Activated T-cell treated with anti-CD3 and anti-CD28 coated beads for 24 hours (primary cell): ENCODE results near the gene CCL7.

Experiments used
- DNase-seq: peaks from one replicate; pipeline ENCODE4 v3.0.0-alpha.2; 2020; ENCODE audit warnings: low read depth

CCL7 gene

GRCh38 chr17:34287875-34288274 lies 17.9 kb downstream of the CCL7 start:
- DNase-seq, result no peak

DNA sequence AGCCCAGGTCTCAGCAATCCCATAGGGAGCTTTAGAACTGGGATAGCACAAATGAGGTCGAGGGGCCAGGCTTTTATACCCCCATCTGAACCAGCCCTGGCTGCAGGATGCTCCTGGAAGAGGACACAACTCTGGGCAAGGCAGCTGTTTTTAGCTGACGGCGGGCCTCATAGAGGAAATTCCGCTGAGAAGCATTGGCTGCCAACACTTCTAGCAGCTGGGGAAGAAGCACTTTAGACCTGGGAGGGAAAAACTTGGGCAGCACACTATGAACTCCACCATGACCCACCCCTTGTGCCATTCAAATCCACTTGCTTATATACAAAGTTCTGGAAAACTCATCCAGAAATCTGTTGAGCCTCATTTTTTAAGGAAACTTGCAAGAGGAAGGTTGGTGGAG lies 20.6 kb downstream of the CCL7 start:
- no peak for DNase-seq

DNA sequence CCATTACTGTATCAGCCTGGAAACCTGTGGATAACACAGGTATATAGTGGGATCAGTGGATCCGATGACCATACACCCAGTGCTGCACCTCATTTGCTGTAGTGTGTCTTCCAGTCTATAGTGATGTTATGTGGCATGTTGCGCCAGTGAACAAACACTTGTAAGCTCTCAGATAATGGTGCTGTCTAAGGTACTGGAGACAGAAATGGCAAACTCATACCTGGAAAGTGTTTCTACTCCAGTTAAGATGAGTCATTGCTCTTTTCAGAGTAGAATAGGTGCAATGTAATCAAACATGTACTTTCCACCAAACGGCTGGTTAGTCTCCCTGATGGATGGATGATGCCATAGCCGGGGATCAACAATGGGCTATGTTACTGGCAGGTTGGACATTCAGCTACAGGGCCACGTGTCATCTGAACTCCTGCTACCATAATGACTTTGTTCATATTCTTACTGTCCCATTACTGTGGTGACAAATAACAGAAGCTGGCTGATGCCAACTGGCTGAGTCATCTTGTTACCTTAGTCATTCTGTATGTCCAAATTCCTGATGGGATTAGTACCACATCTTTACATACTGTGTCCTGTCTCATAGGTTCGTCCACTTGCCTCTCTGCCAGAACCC lies 21.8 kb downstream of the CCL7 start:
- DNase-seq, result no peak

- no peak for DNase-seq
Observed at GRCh38 chr17:34299027-34299426, 29.0 kb downstream of the CCL7 start.

GRCh38 chr17:34299956-34300577 lies 30.0 kb downstream of the CCL7 start:
- DNase-seq, result no peak

GRCh38 chr17:34300652-34301370 lies 30.8 kb downstream of the CCL7 start:
- no peak for DNase-seq

DNA sequence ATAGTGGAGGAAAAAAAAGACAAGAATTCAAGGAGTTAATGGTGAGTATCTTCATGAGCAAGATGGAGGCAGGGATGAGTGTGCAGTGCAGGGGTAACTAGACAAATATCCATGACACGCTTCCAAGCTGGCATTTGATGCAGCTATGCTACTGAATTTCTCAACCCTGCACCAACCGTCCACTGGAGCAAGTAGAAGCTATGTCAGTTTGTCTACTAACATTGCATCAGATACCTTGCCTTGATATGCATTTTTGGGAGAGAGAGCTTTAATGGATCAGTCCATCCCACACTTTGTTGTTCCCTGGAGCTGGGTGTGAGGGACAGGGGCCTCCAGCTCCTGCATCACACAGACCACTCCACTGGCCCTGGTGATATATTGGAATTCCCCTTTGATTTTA lies 32.0 kb downstream of the CCL7 start:
- DNase-seq, result no peak

DNA sequence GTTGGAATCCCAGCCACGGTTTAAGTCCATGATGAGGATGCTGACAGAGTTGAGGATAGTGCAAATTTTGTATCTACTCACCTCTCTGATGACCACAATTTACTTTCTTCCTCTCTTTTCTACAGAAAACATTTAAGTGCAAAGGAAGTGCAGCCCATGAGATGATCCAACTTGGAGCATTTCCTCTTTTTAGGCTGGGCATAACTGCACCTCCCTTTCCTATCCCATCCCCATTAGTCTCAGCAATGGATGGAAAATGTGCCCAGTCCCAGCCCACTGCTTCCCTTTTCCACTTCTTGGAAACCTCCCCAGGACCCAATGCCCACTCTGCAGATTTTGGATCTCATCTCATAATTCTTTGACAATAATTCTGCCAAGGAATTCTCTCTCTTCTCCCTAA lies 32.6 kb downstream of the CCL7 start:
- no peak for DNase-seq

- DNase-seq, result no peak
Observed at GRCh38 chr17:34303606-34304005, 33.6 kb downstream of the CCL7 start.

- no peak for DNase-seq
Observed at GRCh38 chr17:34305061-34305460, 35.0 kb downstream of the CCL7 start.

GRCh38 chr17:34305606-34306005 lies 35.6 kb downstream of the CCL7 start:
- no peak for DNase-seq

DNA sequence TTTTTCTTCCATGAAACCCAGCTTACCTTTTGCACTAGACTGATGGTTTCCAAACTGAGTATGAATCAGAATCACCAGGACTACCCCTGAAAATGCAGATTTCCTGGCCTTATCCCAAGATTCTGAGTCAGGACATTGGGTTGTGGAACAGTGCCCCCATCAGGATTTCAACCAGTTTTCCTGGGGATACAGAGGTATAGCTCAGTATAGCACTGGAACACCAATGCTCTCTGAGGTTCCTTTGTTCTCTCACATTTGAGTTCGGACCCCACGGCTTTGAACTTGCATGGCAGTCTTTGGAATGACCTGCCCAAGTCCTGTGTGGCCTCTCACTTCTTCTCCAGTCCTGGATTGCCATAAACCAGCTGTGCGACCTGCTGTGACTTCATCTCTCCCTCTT lies 36.4 kb downstream of the CCL7 start:
- no peak for DNase-seq

DNA sequence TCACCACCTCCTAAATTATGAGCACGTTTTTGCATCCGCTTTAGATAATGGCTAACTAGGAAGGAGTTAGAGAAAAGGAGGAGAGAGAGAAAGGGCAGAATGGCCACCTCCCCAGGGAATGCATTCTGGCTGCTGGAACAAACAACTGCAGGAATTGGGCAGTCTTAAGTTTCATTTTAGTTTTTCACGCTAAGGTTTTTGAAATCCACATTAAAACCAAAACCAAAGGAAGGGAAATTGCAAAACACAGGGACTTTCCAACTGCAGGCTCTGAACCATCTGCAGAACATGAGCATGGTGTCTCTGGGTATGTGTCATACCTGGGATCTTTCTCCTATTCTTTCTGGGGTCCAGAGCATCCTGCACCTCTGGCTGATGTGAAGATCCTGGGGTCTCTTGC lies 37.1 kb downstream of the CCL7 start:
- DNase-seq, result no peak

GRCh38 chr17:34308371-34308770 lies 38.4 kb downstream of the CCL7 start:
- DNase-seq, result no peak

DNA sequence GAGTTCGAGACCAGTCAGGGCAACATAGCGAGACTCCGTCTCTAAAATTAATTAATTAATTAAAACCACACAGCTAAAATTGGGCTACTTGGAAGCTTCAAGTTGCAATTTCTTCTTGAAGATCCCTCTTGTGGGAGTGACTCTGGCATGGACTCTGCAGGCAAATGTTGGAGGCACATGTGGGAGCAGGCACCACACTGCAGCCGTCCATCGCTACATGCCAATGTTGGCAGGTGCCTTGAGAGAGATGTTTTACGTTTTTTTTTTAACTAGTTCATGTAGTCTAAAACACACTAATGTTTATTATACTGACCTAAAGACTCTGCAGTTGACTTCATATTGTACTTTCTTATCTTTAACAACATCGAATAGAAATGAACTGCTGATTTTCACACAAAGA lies 41.3 kb downstream of the CCL7 start:
- DNase-seq, result no peak

- DNase-seq, result no peak
Observed at GRCh38 chr17:34312080-34312479, 42.1 kb downstream of the CCL7 start.

DNA sequence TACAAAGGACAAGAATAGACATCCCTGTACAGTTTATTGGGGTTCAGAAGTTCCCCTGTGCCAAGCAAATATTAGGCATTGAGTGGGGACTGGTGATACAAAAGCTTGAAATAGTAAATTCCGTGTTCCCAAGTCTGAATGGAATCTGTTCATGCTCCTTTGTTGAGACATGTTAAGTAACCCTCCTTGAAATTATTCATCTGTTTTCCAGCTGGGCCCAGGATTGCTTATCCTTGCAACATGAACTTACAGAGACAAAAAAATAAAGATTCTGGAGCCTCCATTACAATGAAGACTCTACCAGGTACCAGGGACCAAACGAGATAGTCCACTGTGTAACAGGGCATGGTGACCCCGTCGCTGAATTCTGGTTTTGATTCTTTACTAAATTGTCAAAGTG lies 43.1 kb downstream of the CCL7 start:
- no peak for DNase-seq

GRCh38 chr17:34314279-34314678 lies 44.3 kb downstream of the CCL7 start:
- no peak for DNase-seq

GRCh38 chr17:34318474-34318873 lies 48.5 kb downstream of the CCL7 start:
- no peak for DNase-seq

- no peak for DNase-seq
Observed at GRCh38 chr17:34319039-34319483, 49.0 kb downstream of the CCL7 start, which contains the start of gene CCL8. Gene CCL8, plus strand, starts transcription at chr17:34319435. Its CDS starts 67 bp downstream, at chr17:34319502.
